G401 (cell line): ENCODE data around the gene SLC6A20. TPM values are rescaled to one million over a fixed set of nuclear protein-coding genes. Genes with fewer than 3 reads are reported as not detected.

ENCODE experiments used
- DNase-seq: peaks from one replicate; pipeline ENCODE4 v3.0.0-alpha.2; 2015; ENCODE audit warnings: low spot score
- in situ Hi-C: cut with HindIII; loops from 2 replicates; pipeline ENCODE4 v1.10.0; 2016; ENCODE audit warnings: low sequenced_read_pairs, mixed read lengths
- total RNA-seq: library from RNA; depleted of rRNA; stranded (reverse); fragments of >200 nt; shearing (Covaris generic); gene quantifications from 2 replicates; pipeline ENCODE4 v1.2.3, GENCODE V29; 2014; rRNA removed

Gene SLC6A20, protein sequence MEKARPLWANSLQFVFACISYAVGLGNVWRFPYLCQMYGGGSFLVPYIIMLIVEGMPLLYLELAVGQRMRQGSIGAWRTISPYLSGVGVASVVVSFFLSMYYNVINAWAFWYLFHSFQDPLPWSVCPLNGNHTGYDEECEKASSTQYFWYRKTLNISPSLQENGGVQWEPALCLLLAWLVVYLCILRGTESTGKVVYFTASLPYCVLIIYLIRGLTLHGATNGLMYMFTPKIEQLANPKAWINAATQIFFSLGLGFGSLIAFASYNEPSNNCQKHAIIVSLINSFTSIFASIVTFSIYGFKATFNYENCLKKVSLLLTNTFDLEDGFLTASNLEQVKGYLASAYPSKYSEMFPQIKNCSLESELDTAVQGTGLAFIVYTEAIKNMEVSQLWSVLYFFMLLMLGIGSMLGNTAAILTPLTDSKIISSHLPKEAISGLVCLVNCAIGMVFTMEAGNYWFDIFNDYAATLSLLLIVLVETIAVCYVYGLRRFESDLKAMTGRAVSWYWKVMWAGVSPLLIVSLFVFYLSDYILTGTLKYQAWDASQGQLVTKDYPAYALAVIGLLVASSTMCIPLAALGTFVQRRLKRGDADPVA
- total RNA-seq = 2.2 and 5.0 TPM in 2 replicates

GRCh38 chr3:45795882-45796765 is at the start of gene SLC6A20:
SLC6A20 (minus strand) TSS chr3:45796536; CDS start chr3:45796419, 117 bp downstream.
- in situ Hi-C loops = no loop called here
- DNase-seq = no peak

DNA sequence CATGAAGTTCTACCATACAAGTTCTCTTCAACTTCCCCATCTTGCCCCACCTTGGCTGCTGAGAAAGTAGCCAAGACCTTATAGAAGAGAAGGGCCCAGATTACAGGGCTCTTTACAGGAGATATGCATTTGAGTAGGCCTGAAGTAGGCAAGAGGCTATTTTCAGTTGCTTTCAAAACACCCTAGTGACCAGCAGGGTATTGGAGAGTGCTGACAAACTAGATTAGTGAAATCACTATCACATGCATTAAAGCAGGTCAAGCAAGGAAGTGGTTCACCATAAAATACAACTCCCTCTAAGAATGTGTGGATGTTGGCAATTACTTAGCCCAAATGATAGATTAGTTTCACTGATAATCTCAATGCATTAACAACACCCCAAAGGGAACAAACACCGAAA is 48.3 kb upstream of the SLC6A20 start:
- no peak for DNase-seq
- in situ Hi-C loops = no loop called here

DNA sequence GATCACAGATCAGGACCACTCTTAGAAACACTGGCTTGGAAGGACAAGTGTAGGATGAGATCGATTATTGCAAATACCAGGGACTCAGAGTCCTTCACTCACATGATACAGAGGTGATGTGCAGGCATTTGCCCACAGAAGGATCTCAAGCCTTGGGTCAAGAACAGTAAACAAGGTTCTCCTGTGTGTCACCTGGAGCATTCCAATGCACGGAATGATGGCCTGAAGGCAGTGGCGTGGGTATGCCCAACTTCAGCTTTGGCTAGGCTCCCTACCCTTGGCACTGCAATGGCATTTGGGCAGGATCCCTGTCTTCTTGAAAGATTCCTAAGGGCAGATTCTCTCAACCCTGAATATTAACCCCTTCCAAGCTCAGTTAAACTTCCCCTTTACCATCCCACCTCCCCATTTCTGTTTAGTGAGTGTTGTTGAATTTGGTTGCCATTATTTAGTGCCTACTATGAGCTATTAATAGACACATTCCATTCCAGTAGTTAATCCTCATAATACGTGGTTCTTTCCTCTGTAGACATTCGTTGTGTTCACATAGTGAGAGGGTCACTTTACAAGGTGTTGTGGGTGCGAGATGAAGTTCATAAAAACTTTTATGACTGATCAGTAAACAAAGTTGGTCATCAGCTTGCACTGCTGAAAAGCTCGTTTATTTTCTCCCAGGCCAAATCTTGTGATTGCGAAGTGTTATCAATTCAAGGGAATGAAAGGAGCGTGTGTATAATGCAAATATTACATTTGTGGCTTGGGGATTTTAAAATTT is 46.7 kb upstream of the SLC6A20 start:
- in situ Hi-C loops = no loop called here
- DNase-seq = no peak

DNA sequence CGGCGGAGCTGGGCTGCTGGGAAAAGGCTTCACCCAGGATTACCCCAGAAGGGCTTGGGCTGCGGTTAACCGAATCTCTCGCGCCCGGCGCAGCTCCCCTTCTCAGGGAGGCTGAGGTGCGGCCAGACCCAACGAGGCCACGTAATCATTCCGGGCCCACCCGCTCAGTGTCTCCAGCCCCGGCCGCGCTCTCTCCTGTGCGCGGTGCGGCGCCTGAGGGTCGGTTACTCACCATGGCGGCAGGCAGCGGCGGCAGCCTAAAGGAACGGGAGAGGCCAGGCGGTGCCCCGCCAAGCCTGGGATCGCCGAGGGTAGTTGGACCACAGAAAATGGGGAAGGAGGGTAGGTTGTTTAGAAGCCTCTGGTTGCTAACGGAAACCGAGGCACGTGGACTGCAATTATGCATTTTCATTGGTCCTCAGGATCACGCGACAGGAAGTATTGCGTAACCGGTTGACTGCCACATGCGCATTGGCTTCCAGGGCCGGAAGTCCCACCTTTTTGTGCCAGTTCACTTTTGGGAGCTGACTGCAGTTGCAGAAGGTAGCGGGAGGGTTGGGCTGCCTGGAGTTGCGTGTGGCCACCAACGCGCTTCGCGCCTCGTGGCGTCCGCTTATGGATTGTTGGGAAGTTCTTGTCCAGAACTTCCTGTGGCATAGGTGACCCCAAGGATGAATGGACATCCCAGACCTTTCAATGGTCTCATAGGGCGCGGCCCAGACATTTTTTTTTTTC is 45.6 kb upstream of the SLC6A20 start, which contains the start of gene LZTFL1:
Gene LZTFL1, minus strand, starts transcription at position 363 of the 735 bp plus-strand sequence. Its CDS starts 128 bp downstream, at position 235.
- DNase-seq = peak; percentile 98
- in situ Hi-C loops = no loop called here

- DNase-seq = no peak
Observed at GRCh38 chr3:45841420-45841756, 45.1 kb upstream of the SLC6A20 start.

GRCh38 chr3:45838466-45838865 is 42.1 kb upstream of the SLC6A20 start:
- in situ Hi-C loops = no loop called here

More at GRCh38 chr3:45841420-45841756, 45.1 kb upstream of the SLC6A20 start:
- in situ Hi-C loops = no loop called here

DNA sequence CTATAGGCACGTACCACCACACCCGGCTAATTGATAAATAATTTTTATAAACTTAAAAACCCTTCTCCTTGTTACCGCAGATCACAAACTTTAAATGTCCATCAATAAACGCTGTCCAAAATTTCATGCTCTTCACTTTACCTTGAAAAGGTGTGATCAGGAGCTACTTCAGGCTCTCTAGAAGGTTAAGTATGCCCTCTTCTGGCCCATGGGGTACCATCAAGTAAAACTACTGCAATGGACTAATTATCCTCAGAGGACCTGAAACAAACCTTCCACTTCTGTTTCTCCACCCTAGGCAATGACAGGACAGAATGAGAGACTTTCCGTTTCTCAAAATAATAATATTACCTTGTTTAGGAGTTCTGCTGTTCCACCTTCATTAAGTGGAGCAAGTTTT is 36.4 kb upstream of the SLC6A20 start:
- peak; percentile 6 for DNase-seq
- in situ Hi-C loops = no loop called here

More at GRCh38 chr3:45838466-45838865, 42.1 kb upstream of the SLC6A20 start:
- DNase-seq = no peak

GRCh38 chr3:45830121-45830520 is 33.8 kb upstream of the SLC6A20 start:
- DNase-seq = no peak
- in situ Hi-C loops = no loop called here

- no peak for DNase-seq
- in situ Hi-C loops = no loop called here
Observed at GRCh38 chr3:45826908-45827307, 30.6 kb upstream of the SLC6A20 start.

GRCh38 chr3:45826321-45826720 is 30.0 kb upstream of the SLC6A20 start:
- in situ Hi-C loops = no loop called here
- no peak for DNase-seq

DNA sequence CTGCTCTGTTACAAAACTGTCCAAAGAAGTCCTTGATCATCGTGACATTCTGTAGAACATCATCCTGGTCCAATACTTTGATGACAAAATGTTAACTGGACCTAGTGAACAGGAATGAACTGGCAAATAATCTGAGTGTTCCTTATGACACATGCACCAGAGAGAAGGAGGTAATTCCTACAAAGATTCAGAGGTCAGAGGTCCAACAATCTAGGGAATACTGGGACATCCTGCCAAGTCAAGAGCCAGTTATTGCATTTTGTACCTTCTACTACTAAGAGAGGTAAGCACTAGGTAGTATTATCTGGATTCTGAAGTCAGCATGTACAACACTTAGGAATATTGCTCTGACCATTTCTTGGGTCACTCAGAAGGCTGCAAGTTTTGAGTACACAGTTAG is 24.8 kb upstream of the SLC6A20 start:
- no peak for DNase-seq
- in situ Hi-C loops = no loop called here

- in situ Hi-C loops = no loop called here
Observed at GRCh38 chr3:45819543-45819942, 23.2 kb upstream of the SLC6A20 start.

DNA sequence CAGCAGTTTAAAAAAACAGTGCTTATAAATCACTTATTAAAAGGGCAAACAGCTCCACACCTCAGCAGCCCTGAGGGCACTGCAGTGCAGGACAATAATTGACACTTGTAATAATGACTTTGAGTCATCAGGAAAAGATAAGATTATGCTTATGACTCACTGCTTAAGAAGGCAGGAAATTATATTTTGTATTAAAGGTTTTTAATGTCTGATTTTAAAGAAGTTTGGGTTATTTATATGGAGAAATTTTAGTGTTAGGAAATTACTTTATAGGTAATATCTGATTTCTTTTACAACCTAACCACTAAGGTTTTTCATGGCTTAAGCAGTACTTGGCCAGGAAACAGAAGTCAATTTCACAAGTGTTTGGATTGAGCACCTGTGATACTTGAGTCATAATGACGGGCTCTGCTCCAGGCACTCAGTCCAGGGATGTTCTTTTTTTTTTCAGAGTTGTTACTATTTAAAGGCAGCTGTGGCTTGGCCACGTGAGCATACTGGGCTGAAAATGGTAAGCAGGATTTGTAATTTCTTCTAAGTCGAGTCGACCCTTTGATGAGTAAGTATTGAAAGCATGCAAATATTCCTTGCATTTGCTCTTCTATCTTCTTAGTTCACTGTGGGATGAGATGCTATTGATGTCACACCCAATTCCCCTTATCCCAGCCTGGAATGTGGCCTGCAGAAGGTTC is 21.6 kb upstream of the SLC6A20 start:
- no peak for DNase-seq

More at GRCh38 chr3:45819543-45819942, 23.2 kb upstream of the SLC6A20 start:
- DNase-seq = no peak

GRCh38 chr3:45816544-45816943 is 20.2 kb upstream of the SLC6A20 start:
- in situ Hi-C loops = no loop called here
- peak; percentile 30 for DNase-seq

More for the DNA sequence above, 21.6 kb upstream of the SLC6A20 start:
- in situ Hi-C loops = no loop called here

DNA sequence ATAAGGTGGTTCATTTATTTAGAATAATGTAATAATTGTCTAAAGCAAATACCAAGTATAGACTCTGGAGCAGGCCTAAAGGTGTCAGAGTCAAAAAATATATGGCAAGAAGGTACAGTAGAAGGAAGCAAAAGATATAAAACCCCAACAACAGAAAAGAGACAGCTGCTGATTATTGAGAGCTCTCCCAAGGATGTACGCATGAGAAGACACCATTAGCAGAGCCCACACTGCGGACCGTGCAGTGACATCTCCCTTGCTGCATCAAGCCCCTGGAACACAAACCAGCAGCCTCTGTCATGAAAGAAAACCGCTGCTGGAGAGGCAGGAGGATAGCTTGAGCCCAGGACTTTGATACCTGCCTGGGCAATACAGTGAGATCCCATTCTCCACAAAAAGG is 18.0 kb upstream of the SLC6A20 start:
- in situ Hi-C loops = no loop called here
- no peak for DNase-seq

DNA sequence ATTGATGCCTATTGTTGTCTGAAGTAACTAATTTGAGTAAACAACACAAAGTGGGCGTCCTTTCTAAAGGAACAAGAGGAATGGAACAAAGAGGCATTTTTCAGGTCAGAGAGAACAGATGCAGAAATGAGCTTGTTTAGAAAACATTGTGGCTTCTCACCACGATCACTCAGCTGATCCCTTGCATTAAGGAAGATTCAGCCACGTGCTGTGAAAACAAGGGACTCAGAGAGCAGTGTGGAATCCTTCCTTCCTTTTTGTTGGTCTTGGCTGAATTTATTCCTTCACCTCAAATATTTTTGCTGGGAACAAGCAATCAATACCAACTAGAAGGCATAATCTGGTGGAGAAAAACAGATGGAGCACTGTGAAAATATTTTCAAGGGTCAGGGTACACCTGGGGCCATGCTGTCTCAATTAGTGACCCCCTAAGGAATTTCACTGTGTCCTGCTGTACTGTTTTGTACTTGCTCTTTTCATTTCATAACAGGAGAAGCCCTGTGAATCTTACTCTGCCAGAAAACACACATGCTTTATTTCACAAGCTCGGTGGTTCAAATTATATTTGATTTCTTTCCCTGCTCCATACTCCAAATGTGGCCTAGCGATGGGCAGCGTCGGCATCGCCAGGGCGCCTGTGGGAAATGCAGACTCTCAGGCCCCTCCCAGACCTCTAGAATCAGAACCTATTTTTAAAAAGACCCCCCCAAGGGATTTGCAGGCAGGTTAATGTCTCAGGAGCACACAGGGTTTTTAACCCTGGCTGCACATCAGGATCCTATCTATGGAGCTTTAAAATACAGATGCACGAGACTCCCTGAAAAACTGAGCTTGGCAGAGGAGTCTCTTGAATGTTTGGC is 11.6 kb upstream of the SLC6A20 start:
- in situ Hi-C loops = no loop called here
- DNase-seq = peak; percentile 37

DNA sequence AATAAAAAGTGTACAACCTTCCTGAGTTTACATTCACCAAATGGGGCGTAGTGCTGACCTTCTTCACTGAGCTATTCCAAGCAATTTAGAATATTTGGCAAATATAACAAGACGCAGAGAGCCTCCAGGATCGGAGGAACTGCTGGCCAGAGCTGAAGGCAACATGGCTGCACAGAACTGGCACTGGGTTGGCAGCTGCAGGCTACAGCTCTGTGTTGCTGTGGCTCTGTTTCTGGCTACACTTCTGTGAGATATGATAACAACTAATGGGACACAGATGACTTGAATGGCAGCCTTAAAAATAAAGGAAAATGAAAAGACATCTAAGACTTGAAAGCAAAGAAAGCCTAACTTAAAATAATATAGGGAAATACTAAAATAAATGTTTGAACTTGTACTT is 10.8 kb upstream of the SLC6A20 start:
- DNase-seq = no peak
- in situ Hi-C loops = no loop called here
